ENCODE data around the gene NSG1.

- TF ChIP-seq CTCF (IDR thresholded peaks at IDR 0.05), result no peak
- TF ChIP-seq POLR2AphosphoS5 (IDR thresholded peaks at IDR 0.05), result no peak
- no peak for TF ChIP-seq POLR2A (IDR thresholded peaks at IDR 0.05; ENCODE audit: low read depth)
- TF ChIP-seq EP300 (IDR thresholded peaks at IDR 0.05), result no peak
Measured at GRCh38 chr4:4423706-4424498, 37.0 kb downstream of the NSG1 start.
